ENCODE measurements around the gene DUSP12. TPM values are rescaled to one million over a fixed set of nuclear protein-coding genes. Genes with fewer than 3 reads are reported as not detected.

The DUSP12 gene
- total RNA-seq, 1 experiment from 2014 or later, result 28.0 TPM

GRCh38 chr1:161738627-161739287 lies 10.8 kb upstream of the DUSP12 start:
- DNase-seq, result peak; percentile 40

More at GRCh38 chr1:161738627-161739287, 10.8 kb upstream of the DUSP12 start:
- Histone ChIP-seq H3K4ac (ENCODE audit: low read depth, low read length) (no peak overlapping the region), H2BK120ac (ENCODE audit: low read depth, low read length, poor library complexity, severe bottlenecking) (no peak overlapping the region), H3K23ac (ENCODE audit: insufficient read length, low read depth, low read length) (no peak overlapping the region), H3K9ac (ENCODE audit: extremely low read depth, insufficient read length, low read length) (no peak overlapping the region), H3K79me2 (ENCODE audit: insufficient read depth, low read length) (no peaks in the 10 kb centered on the region), H2BK12ac (ENCODE audit: insufficient read length, low read depth, low read length) (no peak overlapping the region), H4K20me1 (ENCODE audit: control insufficient read depth, insufficient read depth, insufficient read length) (no peaks in the 10 kb centered on the region), H3K4me1 (ENCODE audit: insufficient read depth, low read length) (peaks cover 10% of the 10 kb centered on the region; the same call in 1 of the 2 replicates), H3K4me2 (ENCODE audit: insufficient read depth, insufficient read length, low read length) (no peak overlapping the region), H3K18ac (ENCODE audit: insufficient read length, low read depth, low read length) (no peak overlapping the region), H3K56ac (ENCODE audit: insufficient read length, low read depth, low read length) (no peak overlapping the region), H3T11ph (ENCODE audit: low read length) (no peak overlapping the region), H3K27me3 (ENCODE audit: insufficient read depth, low read length) (no peaks in the 10 kb centered on the region), H2BK5ac (ENCODE audit: insufficient read length, low read length) (no peak overlapping the region), H4K91ac (ENCODE audit: insufficient read length, low read depth, low read length) (no peak overlapping the region), H2BK15ac (ENCODE audit: low read depth, low read length) (no peak overlapping the region), H2AK5ac (ENCODE audit: insufficient read length, low read length) (no peak overlapping the region), H3K27ac (ENCODE audit: insufficient read length, low read depth, low read length) (no peak overlapping the region), H2AFZ (ENCODE audit: low read length) (no peak overlapping the region), H3K14ac (ENCODE audit: insufficient read depth, low read length) (no peak overlapping the region), H2BK20ac (ENCODE audit: low read depth, low read length, poor library complexity, severe bottlenecking) (no peak overlapping the region), H4K8ac (replicated peaks; ENCODE audit: insufficient read length, low read depth, low read length) (no peak overlapping the region), H3K79me1 (ENCODE audit: insufficient read depth, low read depth, low read length, poor library complexity, severe bottlenecking) (no peaks in the 10 kb centered on the region), H3K23me2 (ENCODE audit: insufficient read length, low read depth, low read length, poor library complexity, severe bottlenecking) (no peaks in the 10 kb centered on the region), H4K5ac (ENCODE audit: insufficient read length, low read depth, low read length) (no peak overlapping the region), H3K9me3 (ENCODE audit: control insufficient read depth, low read depth, low read length) (no peaks in the 10 kb centered on the region)
- Mint-ChIP-seq H3K4me3 (no peak overlapping the region), H3K36me3 (ENCODE audit: insufficient read depth in 1 of 3, low read depth in 3 of 3) (no peaks in the 10 kb centered on the region), H3K4me1 (peaks cover 22 to 28% of the 10 kb centered on the region in 2 experiments), H3K27ac (no peak overlapping the region), H3K9me3 (no peaks in the 10 kb centered on the region), H3K27me3 (ENCODE audit: low read depth) (no peaks in the 10 kb centered on the region; the same call in 1 of the 2 replicates)
- no CpG with 5 or more reads among the region's 4 CpGs for WGBS (ENCODE audit: extremely low coverage, insufficient read length, low lambda C conversion rate)
- peak; percentile 71 for TF ChIP-seq CTCF (conservative IDR thresholded peaks at IDR 0.05)
